Hematopoietic multipotent progenitor cell treated with erythropoietin and hydrocortisone succinate and interleukin-3 and kit ligand, for 17 days (in vitro differentiated cells): ENCODE measurements around the gene TOR1B.
"Not testable (repeated sequence)": the region's sequence is repeated elsewhere in the genome, so short reads cannot be mapped to it uniquely, and the experiment has no call there.

ENCODE experiments used
- DNase-seq: peaks from one replicate; pipeline ENCODE4 v3.0.0-alpha.2; 2015; ENCODE audit warnings: low spot score

Gene TOR1B, protein sequence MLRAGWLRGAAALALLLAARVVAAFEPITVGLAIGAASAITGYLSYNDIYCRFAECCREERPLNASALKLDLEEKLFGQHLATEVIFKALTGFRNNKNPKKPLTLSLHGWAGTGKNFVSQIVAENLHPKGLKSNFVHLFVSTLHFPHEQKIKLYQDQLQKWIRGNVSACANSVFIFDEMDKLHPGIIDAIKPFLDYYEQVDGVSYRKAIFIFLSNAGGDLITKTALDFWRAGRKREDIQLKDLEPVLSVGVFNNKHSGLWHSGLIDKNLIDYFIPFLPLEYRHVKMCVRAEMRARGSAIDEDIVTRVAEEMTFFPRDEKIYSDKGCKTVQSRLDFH

DNA sequence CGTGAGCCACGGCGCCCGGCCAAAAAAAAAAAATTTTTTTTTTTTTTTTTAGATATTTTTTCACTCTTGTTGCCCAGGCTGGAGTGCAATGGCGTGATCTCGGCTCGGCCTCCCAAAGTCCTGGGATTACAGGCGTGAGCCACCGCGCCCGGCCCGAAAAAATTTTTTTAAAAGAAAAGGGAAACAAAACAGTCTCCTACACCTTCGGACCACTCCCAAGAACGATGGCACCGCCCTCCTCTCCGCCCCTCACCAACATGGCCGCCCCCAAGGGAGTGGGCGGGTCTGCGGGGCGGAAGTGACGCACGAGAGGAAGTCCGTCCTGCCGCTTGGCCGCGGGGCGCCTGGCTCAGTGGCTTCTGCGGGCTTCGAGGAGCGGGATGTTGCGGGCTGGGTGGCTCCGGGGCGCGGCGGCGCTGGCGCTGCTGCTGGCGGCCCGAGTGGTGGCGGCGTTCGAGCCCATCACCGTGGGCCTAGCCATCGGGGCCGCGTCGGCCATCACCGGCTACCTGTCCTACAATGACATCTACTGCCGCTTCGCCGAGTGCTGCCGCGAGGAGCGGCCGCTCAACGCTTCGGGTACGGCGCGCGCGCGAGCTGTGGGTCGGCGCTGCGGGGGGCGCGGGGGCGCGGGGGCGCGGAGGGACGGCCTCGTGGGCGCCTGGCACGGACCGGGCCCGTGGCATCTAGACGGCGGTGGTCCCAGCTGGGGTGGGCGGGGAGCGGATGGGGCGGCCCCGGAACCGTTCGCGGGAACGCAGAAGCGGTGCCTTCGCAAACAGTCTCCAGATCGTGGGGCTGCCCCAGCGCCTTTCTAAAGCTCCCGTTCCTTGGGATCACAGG lies at the start of gene TOR1B:
Gene TOR1B (plus strand): TSS at position 352 of the 843 bp plus-strand sequence. CDS start 29 bp downstream, at position 381.
- DNase-seq, result peak; percentile 98

DNA sequence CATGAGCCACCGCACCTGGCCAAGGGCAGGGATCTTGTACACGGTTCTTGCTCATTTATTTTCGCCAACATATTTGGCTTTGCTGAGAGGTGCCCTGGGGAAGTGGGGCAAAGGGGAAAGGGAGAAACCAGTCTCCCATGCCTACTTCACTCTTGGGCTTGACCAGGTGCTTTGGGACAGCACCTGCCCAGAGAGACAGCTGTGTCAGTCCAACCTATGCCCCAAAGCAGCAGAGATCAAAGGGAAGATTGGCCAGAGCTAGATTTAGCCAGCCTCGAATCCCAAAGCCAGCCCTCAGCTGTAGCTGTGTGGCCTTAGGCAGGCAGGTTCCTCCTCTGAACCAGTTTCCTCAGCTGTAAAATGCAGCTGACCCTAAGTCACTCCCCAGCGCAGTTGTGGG lies 47.8 kb upstream of the TOR1B start:
- DNase-seq, result no peak

DNA sequence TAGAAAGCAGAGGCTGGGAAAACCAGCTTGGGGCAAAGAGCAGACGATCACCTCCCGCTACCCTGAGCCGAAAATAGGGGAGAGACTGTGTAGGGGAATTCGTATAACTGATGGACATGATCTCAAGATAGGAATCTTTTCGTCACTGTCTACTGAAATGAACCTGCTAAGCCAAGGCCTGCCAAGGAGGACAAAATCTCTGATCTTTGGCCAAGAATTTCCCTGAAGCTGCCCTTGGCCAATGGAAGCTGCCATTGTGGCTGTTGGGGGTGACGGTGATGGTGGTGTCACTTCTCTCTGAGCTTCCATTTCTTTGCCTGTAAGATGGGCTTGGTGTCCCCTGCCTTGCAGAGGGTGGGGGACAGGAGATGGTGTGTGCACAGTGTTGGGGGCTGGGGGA lies 46.8 kb upstream of the TOR1B start:
- DNase-seq, result no peak

DNA sequence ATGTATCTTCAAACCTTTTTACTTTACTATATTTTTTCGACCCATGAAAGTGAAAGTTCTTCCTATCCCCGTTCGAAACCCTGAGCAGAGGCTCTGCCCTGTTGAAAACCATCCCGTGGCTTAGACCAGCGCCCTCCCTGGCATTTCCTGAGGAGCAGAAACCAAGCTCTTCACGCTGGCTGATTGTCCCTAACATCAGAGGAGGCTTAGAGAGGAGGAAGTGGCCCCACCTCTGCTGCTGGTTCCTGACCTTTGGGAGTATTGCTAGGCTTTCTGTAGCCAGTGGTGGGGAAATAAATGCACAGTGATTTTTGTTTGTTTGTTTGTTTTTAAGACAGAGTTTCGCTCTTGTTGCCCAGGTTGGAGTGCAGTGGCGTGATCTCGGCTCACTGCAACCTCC lies 45.9 kb upstream of the TOR1B start:
- DNase-seq, result no peak

DNA sequence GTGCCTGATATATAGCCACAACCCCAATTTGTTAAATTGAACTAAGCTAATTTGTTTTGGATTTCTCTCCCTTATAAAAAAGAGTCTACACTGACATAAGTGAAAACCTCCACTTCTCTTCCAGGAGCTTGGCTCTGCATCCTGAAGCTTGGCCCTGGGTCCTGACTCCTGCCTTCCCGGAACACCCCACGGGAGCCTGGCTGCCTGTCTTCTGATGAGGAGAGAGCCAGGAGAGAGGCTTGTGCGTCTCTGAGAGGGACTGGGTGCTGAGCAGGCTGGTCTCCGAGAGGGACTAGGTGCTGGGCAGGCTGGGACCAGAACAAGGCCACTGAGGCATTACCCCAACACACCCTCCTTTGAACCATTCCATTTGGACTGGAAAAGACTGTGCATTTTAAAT lies 43.7 kb upstream of the TOR1B start:
- DNase-seq, result no peak

DNA sequence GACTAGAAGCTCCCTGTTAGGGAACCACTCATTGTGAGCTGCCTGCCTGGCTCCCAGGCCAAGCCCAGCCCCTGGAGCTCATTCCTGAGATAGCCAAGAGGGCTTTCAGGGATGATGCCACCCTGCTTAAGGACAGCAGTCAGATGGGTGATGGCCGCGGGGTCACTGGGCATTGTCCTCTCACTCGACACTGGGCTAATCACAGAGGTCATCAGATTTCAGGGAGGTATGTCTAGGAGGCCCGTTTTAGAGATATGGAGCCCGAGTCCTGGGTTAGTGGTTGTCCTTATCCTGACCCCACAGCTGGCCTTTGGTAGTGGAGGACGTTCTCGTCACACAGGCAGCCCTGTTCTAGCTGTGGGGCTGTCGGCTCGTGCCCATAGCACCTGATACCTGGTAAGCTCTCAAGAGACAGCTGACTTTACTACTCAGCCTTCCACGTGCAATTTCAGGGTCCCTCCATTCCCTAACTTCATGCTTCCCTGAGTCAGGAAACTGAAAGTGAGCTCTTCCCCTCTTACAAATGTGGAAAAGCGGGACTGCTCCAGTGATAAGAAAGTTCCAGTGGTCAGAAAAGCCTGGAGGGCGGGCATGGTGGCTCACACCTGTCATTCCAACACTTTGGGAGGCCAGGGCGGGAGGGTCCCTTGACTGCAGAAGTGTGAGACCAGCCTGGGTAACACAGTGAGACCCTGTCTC lies 43.0 kb upstream of the TOR1B start:
- DNase-seq, result no peak

DNA sequence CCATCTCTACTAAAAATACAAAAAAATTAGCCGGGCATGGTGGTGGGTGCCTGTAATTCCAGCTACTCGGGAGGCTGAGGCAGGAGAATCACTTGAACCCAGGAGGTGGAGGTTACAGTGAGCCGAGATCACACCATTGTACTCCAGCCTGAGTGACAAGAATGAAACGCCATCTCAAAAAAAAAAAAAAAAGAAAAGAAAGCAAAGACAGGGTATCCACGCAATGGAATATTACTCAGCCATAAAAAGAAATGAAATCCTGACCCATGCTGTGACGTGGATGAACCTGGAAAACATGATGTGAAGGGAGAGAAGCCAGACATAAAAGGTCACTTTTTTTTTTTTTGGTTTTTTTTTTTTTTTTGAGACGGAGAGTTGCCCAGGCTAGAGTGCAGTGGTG lies 42.2 kb upstream of the TOR1B start:
- not testable (repeated sequence) for DNase-seq

DNA sequence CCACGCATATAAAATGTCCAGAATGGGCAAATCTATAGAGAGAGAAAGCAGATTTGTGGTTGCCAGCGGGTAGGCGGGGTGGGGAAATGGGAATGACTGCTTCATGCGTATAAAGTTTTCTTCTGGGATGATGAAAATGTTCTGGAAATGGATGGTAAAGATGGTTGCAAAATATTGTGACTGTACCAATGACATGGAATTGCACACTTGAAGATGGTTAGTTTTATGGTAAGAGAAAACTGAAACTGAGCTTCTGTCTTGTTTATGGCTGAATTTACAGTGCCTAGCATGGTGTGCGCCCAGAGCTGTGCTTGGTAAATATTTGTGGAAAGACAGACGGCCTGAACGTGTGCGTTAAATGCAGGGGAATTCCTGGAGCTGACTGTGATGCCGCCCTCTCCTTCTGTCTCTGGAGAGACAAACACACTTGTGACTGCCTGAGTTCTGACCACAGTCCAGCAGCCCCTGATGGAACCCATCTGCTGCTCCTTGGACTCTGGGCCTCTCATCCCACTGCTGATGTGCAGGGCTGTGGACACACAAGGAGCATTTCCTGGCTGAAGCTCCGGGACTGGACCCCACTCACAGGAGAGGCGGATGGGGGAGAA lies 41.6 kb upstream of the TOR1B start:
- no peak for DNase-seq

DNA sequence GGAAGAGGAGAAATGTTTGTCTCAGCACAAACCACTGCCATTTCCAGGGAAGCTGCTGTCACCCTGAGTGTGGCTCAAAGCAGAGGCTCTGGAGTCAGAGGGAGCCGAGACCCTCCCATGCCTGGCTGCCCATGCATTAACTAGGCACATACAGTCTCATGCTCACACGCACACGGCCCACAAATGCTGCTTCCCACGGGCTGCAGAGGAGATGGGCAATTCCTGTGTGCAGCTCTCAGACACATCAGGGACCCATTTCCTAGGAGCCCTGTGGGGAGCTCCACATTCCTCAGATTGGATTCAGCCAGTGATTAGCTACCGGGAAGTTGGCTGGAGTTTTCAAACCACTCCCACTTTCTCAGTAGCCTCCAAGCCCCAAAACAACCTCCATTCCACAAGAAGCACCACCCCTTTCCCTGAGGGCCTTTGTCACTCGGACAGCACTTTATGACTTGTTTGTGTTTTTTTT lies 41.0 kb upstream of the TOR1B start:
- no peak for DNase-seq

DNA sequence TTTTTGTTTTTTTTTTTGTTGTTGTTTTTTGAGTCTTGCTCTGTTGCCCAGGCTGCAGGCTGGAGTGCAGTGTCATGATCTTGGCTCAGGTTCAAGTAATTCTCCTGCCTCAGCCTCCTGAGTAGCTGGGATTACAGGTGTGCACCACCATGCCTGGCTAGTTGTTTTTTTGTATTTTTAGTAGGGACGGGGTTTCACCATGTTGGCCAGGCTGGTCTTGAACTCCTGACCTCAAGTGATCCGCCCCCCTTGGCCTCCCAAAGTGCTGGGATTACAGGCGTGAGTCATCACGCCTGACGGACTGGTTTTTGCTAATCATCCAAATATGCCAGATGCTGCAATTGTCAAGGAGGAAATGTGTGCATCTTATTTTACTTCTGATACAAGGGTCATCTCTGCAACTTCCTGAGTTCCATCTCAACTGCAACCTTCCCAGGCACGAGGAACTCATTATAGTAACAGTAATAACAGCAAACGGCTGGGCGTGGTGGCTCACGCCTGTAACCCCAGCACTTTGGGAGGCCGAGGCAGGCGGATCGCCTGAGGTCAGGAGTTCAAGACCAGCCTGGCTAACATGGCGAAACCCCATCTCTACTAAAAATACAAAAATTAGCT lies 40.5 kb upstream of the TOR1B start:
- DNase-seq, result not testable (repeated sequence)

DNA sequence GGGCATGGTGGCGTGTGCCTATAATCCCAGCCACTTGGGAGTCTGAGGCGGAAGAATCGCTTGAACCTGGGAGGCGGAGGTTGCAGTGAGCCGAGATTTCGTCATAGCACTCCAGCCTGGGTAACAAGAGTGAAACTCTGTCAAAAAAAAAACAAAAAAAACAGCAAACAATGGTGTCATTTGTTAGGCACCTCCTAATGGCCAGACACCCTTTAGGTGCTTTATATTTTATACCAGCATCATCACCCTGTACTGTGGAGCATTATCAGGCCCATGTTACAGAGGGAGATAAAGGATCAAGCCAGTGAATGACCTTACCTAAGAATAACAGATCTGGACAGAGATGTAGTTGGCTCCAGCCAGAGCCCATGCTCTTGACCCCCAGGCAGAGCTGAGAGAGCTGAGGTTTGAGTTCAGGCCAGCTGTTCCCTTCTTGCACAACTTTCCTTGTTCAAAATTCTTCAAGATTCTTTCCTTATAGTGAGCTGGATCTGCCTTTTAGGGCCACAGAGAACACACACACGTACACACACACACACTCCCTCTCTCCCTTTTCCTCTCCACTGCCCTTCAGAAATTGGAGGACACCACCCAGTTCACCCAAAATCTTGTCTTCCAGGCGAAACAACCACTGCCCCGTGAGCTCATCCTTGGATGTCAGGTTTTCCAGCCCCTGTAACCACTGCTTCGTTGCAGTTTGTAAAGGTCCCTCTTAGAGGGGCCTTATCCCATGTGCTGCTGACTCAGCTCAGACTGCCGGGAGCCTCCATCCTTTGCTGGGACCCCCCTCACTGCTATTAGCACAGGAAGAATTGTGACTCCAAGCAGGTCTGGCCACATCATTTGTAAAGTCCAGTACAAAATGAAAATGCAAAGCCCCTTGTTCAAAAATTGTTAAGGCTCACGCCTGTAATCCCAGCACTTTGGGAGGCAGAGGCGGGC lies 39.7 kb upstream of the TOR1B start:
- DNase-seq, result no peak

DNA sequence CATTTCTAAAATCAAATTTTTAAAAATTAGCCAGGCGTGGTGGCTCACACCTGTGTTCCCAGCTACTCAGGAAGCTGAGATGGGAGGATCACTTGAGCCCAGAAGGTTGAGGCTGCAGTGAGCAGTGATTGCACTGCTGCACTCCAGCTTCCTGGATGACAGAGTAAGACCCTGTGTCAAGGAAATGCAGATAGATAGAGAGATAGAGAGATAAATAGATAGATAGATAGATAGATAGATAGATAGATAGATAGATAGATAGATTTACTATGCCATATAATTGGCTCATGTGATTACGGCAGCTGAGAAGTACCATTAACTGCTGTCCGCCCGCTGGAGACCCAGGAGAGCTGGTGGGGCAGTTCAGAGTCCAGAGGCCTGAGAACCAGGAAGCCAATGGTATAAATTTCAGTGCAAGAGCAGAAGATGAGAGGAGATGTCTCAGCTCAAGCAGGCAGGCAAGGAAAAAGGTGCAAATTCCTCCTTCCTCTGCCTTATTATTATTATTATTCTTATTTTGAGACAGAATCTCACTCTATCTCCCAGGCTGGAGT lies 37.1 kb upstream of the TOR1B start:
- no peak for DNase-seq

DNA sequence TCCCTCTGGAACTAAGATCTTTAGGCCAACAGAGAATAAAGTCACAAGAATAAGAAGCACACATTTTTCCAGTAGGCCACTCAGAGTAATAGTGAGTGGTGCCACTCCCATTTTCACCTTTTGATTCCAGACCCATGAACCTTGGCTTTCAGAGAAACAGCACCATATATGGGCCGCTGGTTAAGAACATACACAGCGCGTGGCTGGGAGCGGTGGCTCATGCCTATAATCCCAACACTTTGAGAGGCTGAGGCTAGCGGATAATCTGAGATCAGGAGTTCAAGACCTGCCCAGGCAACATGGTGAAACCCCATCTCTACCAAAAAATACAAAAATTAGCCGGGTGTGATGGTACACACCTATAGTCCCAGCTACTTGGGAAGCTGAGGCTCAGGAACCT lies 34.5 kb upstream of the TOR1B start:
- no peak for DNase-seq

DNA sequence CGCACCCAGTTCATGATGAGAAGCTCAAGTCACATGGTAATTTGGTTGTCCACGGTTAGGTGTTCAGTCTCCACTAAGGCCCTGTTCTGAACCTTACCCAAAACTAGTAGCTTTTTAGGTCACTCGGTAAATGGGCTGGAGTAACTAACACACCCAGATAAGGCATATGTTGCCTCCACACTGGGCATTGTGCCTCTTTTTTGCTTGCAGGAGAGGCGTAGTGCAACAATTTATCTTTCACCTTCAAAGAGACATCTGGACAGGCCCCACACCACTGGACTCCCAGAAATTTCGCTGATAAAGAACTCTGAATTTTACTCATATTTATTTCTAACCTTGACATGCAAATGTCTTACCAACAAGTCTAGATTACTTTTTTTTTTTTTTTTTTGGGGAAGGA lies 33.3 kb upstream of the TOR1B start:
- peak; percentile 52 for DNase-seq

DNA sequence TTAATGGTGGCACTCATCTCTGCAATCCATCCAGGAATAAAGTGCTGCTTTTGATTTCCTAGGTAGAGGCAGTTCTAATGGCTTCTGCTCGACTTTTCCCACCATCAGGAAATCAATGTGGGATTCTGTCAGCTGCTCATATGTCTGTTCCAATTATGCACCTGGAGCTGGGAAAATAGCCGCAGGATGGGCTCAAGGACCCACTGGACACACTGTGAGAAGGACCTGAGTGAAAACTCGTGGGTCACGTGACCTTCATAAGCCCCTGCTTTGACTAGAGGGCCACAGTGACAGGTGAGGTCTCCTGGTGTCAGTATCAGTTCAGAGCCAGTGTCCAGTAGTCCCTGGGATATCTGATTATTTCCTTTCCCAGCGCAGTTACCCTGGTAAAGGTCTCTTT lies 32.2 kb upstream of the TOR1B start:
- DNase-seq, result no peak

DNA sequence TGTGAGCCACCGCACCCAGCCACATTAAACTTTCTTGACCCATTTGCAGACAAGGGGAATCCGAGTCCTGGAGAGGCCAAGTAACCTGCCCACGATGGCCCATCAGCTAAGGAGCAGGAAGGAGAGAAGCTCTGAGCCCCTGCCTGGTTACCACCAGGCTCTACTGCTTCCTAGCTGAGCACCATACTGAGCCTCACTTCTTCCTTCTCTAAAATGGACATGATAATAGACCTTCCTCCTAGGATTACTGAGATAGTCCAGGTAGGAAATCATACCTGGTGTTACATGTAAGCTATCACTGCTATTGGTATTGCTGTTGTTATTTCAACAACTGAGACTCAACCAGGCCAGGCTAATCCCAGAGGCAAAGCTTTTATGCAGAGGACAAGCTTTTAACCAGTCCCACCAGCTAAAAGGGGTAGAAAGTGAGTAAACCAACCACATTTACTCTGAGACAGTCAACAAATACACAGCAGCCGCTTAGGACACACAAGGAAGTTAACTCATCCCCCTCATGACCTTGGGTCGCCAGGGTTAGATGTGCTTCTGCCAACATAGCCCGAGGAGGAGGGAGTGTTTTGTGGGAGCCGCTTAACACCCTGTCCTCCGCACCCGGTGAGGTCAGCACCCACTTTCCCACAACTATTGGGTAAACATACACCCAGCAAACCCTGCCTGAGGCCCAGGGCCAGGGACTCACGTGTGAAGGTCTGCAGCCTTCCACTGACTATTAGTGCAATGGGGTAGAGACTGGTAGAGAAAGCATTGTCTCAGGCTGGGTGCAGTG lies 29.5 kb upstream of the TOR1B start:
- no peak for DNase-seq

DNA sequence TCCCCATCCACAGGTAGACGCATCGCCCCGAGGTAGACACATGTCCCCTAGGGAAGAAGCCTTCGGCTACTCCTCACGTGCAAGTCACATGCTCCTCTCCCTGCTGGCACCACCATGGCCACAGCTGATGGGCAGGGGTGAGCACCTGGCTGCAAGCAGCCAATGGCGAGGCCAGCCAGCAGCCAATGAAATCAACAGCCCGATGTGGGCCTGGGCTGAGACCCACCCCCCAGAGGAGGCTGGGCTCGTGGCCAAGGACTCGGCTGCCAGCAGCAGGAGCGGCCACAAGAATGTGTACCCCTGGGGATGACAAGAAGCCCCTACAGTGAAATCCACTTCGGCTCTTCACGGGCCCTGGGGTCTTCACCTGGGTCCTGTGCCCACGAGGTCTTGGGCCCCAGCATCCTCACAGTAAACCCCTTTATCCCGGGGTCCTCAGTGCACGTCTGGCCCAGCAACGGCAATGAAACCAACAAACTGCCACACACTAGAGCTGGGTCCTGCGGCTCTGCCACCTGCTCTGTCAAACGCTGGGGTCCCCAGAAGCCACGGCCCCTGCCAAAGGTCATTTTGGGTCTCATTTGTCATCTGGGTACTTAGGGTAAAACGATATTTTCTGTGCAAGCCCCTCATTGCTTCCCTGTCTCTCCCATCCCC lies 28.1 kb upstream of the TOR1B start:
- DNase-seq, result no peak

DNA sequence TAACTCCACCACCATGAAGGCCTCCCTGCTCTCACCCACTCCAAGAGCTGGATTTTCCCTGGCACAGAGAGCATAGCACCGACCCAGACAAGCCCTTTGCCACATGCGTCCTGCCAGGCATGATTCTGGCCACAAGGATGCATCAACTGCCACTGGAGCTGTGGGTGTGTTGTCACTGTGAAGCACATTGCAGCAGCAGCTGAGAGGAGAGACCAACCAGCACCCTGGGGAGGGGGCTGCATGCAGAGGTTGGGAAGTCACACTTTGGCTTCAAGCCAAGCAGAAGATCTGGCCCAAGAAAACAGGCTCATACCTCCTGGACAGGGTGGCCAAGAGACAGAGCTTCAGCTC lies 27.6 kb upstream of the TOR1B start:
- DNase-seq, result no peak

DNA sequence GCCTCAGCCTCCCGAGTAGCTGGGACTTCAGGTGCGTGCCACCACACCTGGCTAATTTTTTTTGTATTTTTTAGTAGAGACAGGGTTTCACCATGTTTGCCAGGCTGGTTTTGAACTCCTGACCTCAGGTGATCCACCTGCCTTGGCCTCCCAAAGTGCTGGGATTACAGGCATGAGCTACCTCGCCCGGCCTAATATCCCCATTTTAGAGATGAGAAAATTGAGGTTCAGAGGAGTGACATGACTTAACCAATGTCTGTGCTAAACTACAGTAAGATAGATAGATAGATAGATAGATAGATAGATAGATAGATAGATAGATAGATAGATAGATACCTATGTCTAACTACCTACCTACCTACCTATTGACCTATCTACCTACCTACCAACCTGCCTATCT lies 26.9 kb upstream of the TOR1B start:
- DNase-seq, result not testable (repeated sequence)
